Urinary bladder (tissue), 4 donors: ENCODE measurements around the gene WASF1. TPM values are rescaled to one million over a fixed set of nuclear protein-coding genes. Genes with fewer than 3 reads are reported as not detected.
"Not testable (repeated sequence)": the region's sequence is repeated elsewhere in the genome, so short reads cannot be mapped to it uniquely, and the experiment has no call there.

Experiments used
- DNase-seq: peaks from one replicate; pipeline ENCODE4 v3.0.0-alpha.2; 2015; ENCODE audit errors: extremely low spot score
- H3K27ac ChIP-seq: one replicate; pipeline ENCODE4 v1.5.1; 2013; ENCODE audit warnings: low read depth, mild to moderate bottlenecking, moderate library complexity
- H3K36me3 ChIP-seq: one replicate; pipeline ENCODE4 v1.6.1; 2013; ENCODE audit warnings: mild to moderate bottlenecking, moderate library complexity; ENCODE audit not compliant: insufficient read depth
- H3K4me1 ChIP-seq: one replicate; pipeline ENCODE4 v1.6.1; 2013; ENCODE audit warnings: mild to moderate bottlenecking, moderate library complexity; ENCODE audit not compliant: insufficient read depth
- H3K4me3 ChIP-seq: one replicate; pipeline ENCODE4 v1.5.1; 2013; ENCODE audit warnings: low read depth, low read length
- WGBS: extraction: QIAGEN DNeasy Blood & Tissue Kit; methylation state at CpG from one replicate; pipeline ENCODE4 v1.1.7; 2013; 5-methylcytosine and 5-hydroxymethylcytosine counted together
- polyA plus RNA-seq: library from polyadenylated mRNA; stranded (reverse); fragments of 200-250 nt; gene quantifications from one replicate; pipeline ENCODE4 v1.2.3, GENCODE V29; 2013
- total RNA-seq: library from RNA; depleted of rRNA; stranded (reverse); fragments of >200 nt; gene quantifications from one replicate; pipeline ENCODE4 v1.2.3, GENCODE V29; 2014
- donor health status: healthy with polysubstance abuse.
- donor health status: healthy.

Gene WASF1
- total and polyA plus RNA-seq, 2 donors = 8.3 to 14.5 TPM

GRCh38 chr6:110137924-110138887 is 41.3 kb downstream of the WASF1 start:
- H3K4me1 ChIP-seq = no peaks in the 10 kb centered on the region
- H3K36me3 ChIP-seq = no peaks in the 10 kb centered on the region
- no peak for DNase-seq
- H3K27ac ChIP-seq = no peak overlapping the region
- 98% methylated on average over 10 of the region's 10 CpGs for WGBS
- no peak overlapping the region for H3K4me3 ChIP-seq

GRCh38 chr6:110130362-110130761 is 49.1 kb downstream of the WASF1 start:
- H3K36me3 ChIP-seq = no peaks in the 10 kb centered on the region
- DNase-seq = no peak
- no peaks in the 10 kb centered on the region for H3K4me1 ChIP-seq
- no peak overlapping the region for H3K4me3 ChIP-seq
- no peak overlapping the region for H3K27ac ChIP-seq

DNA sequence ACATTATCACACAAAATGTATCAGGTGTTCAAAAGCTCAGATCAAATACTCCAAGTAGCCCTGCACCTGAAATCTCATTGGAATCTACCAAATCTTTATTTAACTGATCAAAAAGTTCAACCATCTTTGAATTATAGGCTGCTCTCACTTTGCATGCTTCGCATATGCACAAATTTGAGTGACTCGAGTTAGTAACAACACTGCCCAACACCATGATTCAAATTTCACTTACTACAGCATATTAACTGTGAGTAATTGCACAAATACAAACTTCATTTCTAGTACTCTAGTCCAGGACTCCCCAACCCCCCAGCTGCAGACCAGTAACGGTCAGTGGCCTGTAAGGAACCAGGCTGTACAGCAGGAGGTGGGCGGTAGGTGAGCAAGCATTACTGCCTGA is 51.1 kb downstream of the WASF1 start:
- Histone ChIP-seq H3K4me1 (no peaks in the 10 kb centered on the region), H3K27ac (no peak overlapping the region), H3K4me3 (no peak overlapping the region), H3K36me3 (no peaks in the 10 kb centered on the region)
- DNase-seq = no peak
- 77% methylated on average over 4 of the region's 4 CpGs for WGBS

GRCh38 chr6:110125361-110125760 is 54.1 kb downstream of the WASF1 start:
- no peak for DNase-seq
- H3K36me3 ChIP-seq = no peaks in the 10 kb centered on the region
- no peak overlapping the region for H3K27ac ChIP-seq
- H3K4me1 ChIP-seq = no peaks in the 10 kb centered on the region
- no peak overlapping the region for H3K4me3 ChIP-seq

- H3K27ac ChIP-seq, H3K4me1 ChIP-seq, H3K36me3 ChIP-seq, H3K4me3 ChIP-seq, DNase-seq: not testable (repeated sequence)
- 97% methylated on average over 4 of the region's 4 CpGs for WGBS
Measured at GRCh38 chr6:110121655-110122054, 57.8 kb downstream of the WASF1 start.

DNA sequence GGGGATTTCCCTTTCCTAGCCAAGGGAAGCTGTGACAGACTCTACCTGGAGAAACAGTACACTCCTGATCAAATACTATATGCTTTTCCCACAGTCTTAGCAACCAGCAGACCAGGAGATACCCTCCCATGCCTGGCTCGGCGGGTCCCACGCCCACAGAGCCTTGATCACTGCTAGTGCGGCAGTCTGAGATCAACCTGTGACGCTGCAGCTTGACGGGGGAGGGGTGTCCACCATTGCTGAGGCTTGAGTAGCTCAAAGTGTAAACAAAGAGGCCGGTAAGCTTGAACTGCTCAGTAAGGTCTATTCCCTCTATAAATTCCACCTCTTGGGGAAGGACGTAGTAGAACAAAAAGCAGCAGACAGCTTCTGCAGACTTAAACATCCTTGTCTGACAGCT is 63.2 kb downstream of the WASF1 start:
- Histone ChIP-seq H3K27ac (no peak overlapping the region), H3K4me3 (no peak overlapping the region), H3K36me3 (no peaks in the 10 kb centered on the region), H3K4me1 (no peaks in the 10 kb centered on the region)
- DNase-seq = no peak
- WGBS = 65% methylated on average over 8 of the region's 8 CpGs

DNA sequence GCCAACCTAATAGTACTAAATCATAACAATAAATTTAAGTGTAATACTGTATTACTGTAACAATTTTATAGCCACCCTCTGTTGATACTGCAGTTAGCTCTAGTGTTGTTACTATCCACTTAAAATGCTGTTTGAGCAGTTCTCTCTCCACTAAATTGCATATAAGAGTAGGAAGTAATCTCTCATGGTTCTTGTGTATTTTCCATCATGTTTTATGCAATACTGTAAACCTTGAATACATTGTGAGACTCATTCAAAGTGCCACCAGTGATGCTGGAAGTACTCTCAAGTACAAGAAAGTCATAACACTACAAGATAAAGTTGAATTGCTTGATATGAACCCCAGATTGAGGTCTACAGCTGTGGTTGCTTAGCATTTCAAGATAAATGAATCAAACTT is 65.5 kb downstream of the WASF1 start:
- no peaks in the 10 kb centered on the region for H3K36me3 ChIP-seq
- H3K4me3 ChIP-seq = no peak overlapping the region
- no peak overlapping the region for H3K27ac ChIP-seq
- H3K4me1 ChIP-seq = no peaks in the 10 kb centered on the region
- no peak for DNase-seq

- Histone ChIP-seq H3K4me1 (no peaks in the 10 kb centered on the region), H3K36me3 (peaks cover 2% of the 10 kb centered on the region), H3K27ac (no peak overlapping the region), H3K4me3 (no peak overlapping the region)
- WGBS = 91% methylated on average over 4 of the region's 4 CpGs
- DNase-seq = no peak
Measured at GRCh38 chr6:110105296-110105695, 74.2 kb downstream of the WASF1 start.

GRCh38 chr6:110103260-110103659 is 76.2 kb downstream of the WASF1 start:
- Histone ChIP-seq H3K36me3 (peaks cover under 1% of the 10 kb centered on the region), H3K27ac (no peak overlapping the region), H3K4me3 (no peak overlapping the region), H3K4me1 (no peaks in the 10 kb centered on the region)
- DNase-seq = no peak
- WGBS = 96% methylated on average over 4 of the region's 4 CpGs

DNA sequence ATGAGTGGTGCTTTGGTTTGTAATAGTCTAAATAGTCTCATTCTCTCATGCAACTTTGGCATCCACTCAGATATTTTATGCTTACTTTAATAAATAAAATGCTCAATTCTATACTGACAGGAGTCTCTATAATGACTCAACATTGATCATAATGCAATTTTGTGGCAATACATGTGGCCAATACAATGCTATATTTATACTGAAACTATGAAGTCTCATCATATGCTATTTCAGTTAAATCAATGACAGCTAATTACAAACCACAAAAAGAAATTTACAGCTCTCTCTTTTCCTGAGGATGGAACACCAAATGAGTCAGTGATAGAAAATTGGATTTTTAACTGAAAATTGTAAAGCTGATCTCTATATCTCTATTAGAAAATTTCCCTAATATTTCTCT is 77.1 kb downstream of the WASF1 start:
- DNase-seq = no peak
- no peak overlapping the region for H3K4me3 ChIP-seq
- H3K27ac ChIP-seq = no peak overlapping the region
- no peaks in the 10 kb centered on the region for H3K36me3 ChIP-seq
- H3K4me1 ChIP-seq = no peaks in the 10 kb centered on the region

- Histone ChIP-seq H3K4me3 (no peak overlapping the region), H3K4me1 (no peaks in the 10 kb centered on the region), H3K27ac (no peak overlapping the region), H3K36me3 (no peaks in the 10 kb centered on the region)
- DNase-seq = no peak
- 87% methylated on average over 1 of the region's 1 CpG for WGBS
Measured at GRCh38 chr6:110101885-110102284, 77.6 kb downstream of the WASF1 start.

DNA sequence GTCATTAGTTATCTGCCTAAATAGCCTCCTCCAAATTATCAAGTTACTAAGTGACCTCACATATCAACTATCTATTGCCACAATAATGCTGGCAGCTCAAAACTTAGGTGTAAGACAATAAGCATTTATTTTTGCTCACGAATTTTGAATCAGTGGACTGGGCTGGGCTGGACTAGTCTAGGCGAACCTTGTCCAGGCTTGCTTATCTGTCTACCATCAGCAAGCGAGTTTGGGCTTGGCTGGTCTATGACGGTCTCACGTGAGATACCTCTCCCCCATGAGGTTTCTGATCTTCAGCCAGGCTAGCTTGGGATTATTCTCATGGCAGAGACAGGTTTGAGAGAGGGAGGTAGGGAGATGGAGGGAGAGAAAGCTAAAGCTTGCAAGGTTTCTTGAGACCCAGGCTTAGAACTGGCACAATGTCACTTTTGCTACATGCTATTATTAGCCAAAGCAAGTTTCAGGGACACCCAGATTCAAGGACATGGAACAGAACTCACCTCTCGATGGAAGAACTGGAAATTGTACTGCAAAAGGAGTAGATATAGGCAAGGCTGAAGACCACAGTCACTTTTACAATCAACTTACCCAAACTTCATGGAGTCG is 80.9 kb downstream of the WASF1 start:
- peak; percentile 48 for DNase-seq
- H3K36me3 ChIP-seq = no peaks in the 10 kb centered on the region
- H3K4me3 ChIP-seq = no peak overlapping the region
- H3K4me1 ChIP-seq = no peaks in the 10 kb centered on the region
- H3K27ac ChIP-seq = no peak overlapping the region
- WGBS = 92% methylated on average over 7 of the region's 7 CpGs

GRCh38 chr6:110097443-110097842 is 82.0 kb downstream of the WASF1 start:
- Histone ChIP-seq H3K36me3 (no peaks in the 10 kb centered on the region), H3K4me3 (no peak overlapping the region), H3K27ac (no peak overlapping the region), H3K4me1 (no peaks in the 10 kb centered on the region)
- 25% methylated on average over 3 of the region's 3 CpGs for WGBS
- DNase-seq = no peak

DNA sequence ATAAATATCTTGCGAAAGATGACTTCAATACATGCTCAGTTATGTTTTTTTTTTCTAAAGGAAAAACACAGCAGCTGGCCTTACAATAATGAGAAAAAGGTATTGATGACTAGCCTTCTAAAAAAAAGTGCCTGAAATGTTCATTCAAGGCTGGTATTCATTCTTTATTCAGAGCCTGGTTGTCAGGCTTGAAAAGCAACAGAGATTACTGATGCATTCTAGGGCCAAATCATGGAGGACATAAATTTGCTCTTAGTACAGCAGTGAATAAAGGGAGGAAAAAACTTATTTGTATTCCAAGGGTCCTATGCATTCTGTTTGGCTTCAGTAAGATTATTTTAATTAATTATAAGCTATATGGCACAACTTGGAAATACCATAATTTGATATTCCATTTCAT is 83.5 kb downstream of the WASF1 start:
- Histone ChIP-seq H3K27ac (no peak overlapping the region), H3K4me1 (no peaks in the 10 kb centered on the region), H3K4me3 (no peak overlapping the region), H3K36me3 (no peaks in the 10 kb centered on the region)
- DNase-seq = no peak
- WGBS = 93% methylated on average over 1 of the region's 1 CpG
